HG03280 (cell line): ENCODE measurements around the gene RCVRN.

Experiments
- ATAC-seq: cut with Tn5 transposase; IDR thresholded peaks from one replicate; pipeline ENCODE4 v1.9.1; 2021; ENCODE audit warnings: mild to moderate bottlenecking, moderate library complexity; ENCODE audit not compliant: unreplicated experiment

The RCVRN gene

DNA sequence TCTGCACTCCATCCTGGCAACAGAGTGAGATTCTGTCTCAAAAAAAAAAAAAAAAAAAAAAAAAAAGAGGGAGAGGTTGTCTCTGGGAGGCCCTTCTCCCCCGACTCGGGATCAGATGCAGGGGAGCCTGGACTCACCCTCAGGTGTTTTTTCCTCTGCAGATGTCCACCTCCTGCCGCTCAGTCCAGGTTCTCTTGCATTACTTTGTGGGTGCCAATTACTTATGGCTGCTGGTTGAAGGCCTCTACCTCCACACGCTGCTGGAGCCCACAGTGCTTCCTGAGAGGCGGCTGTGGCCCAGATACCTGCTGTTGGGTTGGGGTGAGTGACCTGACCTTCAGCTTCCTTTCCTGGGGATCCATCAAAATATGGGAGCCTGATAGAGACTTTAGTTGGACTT lies 45.3 kb downstream of the RCVRN start:
- no peak for ATAC-seq

DNA sequence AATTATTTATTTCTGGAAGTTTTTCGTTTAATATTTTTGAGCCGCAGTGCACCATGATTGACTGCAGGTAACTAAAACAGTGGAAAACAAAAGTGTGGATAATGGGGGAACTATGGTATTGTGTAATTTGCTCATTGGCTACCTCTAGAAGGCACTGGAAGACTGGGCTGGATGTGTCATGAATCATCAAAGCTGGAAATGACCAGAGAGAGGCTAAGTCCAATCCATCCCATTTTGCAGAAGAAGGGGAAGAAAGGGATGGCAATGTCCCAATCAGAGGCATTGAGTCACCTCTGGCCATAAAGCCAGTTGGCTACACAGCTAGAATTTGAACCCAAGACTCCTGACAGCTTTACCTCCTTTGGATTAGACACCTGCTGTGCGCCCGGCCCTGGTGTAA lies 50.0 kb downstream of the RCVRN start:
- ATAC-seq = no peak

DNA sequence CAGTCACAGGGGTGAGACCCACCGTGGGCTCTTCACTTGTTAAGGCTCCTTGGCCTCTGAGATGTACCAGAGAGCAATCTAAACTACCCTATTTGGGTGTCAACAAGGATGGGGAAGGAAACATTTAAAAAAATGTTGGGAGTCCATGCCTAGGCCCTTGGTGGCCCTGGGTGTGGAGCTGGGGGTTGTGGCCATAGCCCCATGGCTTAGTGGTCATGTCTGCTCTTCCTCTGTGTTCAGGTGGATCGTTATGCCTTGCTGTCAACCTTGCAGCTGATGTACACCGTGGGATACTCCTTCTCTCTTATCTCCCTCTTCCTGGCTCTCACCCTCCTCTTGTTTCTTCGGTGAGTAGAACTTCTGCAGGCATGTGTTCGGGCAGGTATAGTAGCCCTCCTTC lies 50.8 kb downstream of the RCVRN start:
- ATAC-seq = no peak

DNA sequence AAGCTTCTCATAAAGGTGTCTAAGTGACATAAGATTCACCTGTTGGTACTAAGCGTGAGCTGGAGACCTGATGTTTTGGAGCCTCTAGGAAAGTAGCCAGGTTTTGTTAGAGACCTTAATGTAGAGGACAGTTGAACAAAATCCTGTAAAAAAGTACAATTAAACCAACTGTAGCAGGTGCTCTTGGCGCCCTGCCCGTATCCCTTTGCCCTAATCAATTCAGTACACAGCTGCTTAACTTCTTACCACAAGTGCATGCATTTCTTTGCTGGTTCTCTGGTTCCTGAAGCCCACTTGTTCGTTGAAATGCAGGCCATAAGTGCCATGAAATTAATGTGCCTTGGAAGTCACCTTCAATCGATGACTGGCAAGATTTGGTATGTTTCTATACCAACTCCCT lies 54.9 kb downstream of the RCVRN start:
- no peak for ATAC-seq
